K562 (cell line): ENCODE data around the gene NRXN2. TPM values are rescaled to one million over a fixed set of nuclear protein-coding genes. Genes with fewer than 3 reads are reported as not detected.
A peak's percentile ranks its signal among the peaks of the same experiment; 100 is the strongest.

Experiments used
- AFF1 ChIP-seq, 2 experiments: fragments of 450-650 bp; IDR thresholded peaks; 2 replicates each; pipeline ENCODE4 v1.6.1; 2018; ENCODE audit warnings: mild to moderate bottlenecking in 2 of 2, low read depth in 1 of 2; ENCODE audit not compliant: partially characterized antibody in 2 of 2
- AFF4 ChIP-seq: sonication (generic); formaldehyde crosslinking; IDR thresholded peaks from 2 replicates; pipeline ENCODE4 v1.8.0; 2023; ENCODE audit warnings: mild to moderate bottlenecking, missing genetic modification reagents
- ATF3 ChIP-seq, 2 experiments: fragments of 450-650 bp in 1 of 2; sonication (generic) in 1 of 2; formaldehyde crosslinking in 1 of 2; IDR thresholded peaks in 1 of 2; conservative IDR thresholded peaks in 1 of 2; 2 replicates each; pipeline versions ENCODE4 v1.6.1 to v1.8.1; 2016 to 2023; ENCODE audit warnings: mild to moderate bottlenecking in 2 of 2, moderate library complexity in 2 of 2, inconsistent platforms in 1 of 2, missing genetic modification reagents in 1 of 2
- CREBBP ChIP-seq: IDR thresholded peaks from one replicate; pipeline ENCODE4 v1.6.1; 2012; ENCODE audit warnings: low read depth, mild to moderate bottlenecking, control low read depth, inconsistent platforms, low read length
- MCM3 ChIP-seq: fragments of 450-650 bp; IDR thresholded peaks from 2 replicates; pipeline ENCODE4 v1.6.1; 2016
- PATZ1 ChIP-seq: fragments of 250-450 bp; sonication (Bioruptor Pico); IDR thresholded peaks from 2 replicates; pipeline ENCODE4 v1.5.0; 2020; ENCODE audit warnings: mild to moderate bottlenecking, borderline replicate concordance
- POLR2G ChIP-seq: fragments of 200-400 bp; formaldehyde crosslinking; IDR thresholded peaks from 2 replicates; pipeline ENCODE4 v1.6.1; 2017; ENCODE audit warnings: low read depth, mild to moderate bottlenecking, antibody characterized with exemption, low read length, moderate library complexity
- SNIP1 ChIP-seq: fragments of 450-650 bp; IDR thresholded peaks from 2 replicates; pipeline ENCODE4 v1.7.1; 2017; ENCODE audit warnings: low read depth, mild to moderate bottlenecking
- SREBF1 ChIP-seq: fragments of 150-350 bp; IDR thresholded peaks from 2 replicates; pipeline ENCODE4 v1.6.1; 2014; ENCODE audit warnings: antibody characterized with exemption, low read depth, low read length, borderline replicate concordance
- STAT5B ChIP-seq: fragments of 250-450 bp; sonication (Bioruptor Pico); IDR thresholded peaks from 2 replicates; pipeline ENCODE4 v1.8.0; 2021; ENCODE audit warnings: mild to moderate bottlenecking, inconsistent platforms
- STAT6 ChIP-seq: sonication (generic); formaldehyde crosslinking; IDR thresholded peaks from 2 replicates; pipeline ENCODE4 v1.8.1; 2023; ENCODE audit warnings: mild to moderate bottlenecking, missing genetic modification reagents
- polyA plus RNA-seq, 8 experiments: library from polyadenylated mRNA; depleted of rRNA in 4 of 8; stranded (reverse) in 5 of 8; unstranded in 3 of 8; fragments of >200 nt; fragmentation: Nextera tagmentation in 2 of 8; fragmentation: Illumina TruSeq in 1 of 8; extraction: Ambion mirVana in 2 of 8; extraction: Trizol in 1 of 8; gene quantifications; 2 replicates each; pipeline versions ENCODE4 v1.2.1 to v1.2.3, GENCODE V29; 2011 to 2014; ENCODE audit warnings: inconsistent platforms in 1 of 8, missing spikeins in 1 of 8
- total RNA-seq, 7 experiments: library from RNA; depleted of rRNA in 6 of 7; stranded (reverse); fragments of >200 nt in 6 of 7; fragmentation: Illumina TruSeq in 2 of 7; extraction: Trizol in 2 of 7; gene quantifications; 2 replicates each; pipeline versions ENCODE4 v1.2.1 to v1.2.3, GENCODE V29; 2011 to 2021; ENCODE audit warnings: low replicate concordance in 1 of 7

Gene NRXN2
- total and polyA plus RNA-seq, 9 of the 15 experiments (the other 6 are each of a cell fraction or from before 2014, with no cell fraction given): 0.07 to 0.47 (median 0.15) TPM; not detected in 4

- TF ChIP-seq AFF4 (CRISPR knock-in tag) (no peak), PATZ1 (CRISPR knock-in tag) (no peak), MCM3 (no peak), AFF1 (IDR thresholded peaks at IDR 0.05; ENCODE audit: low read depth in 1 of 2, partially characterized antibody in 2 of 2) (no peak), ATF3 (IDR thresholded peaks at IDR 0.05) (no peak), ATF3 (CRISPR knock-in tag; conservative IDR thresholded peaks at IDR 0.05) (no peak), STAT6 (CRISPR knock-in tag) (no peak), SREBF1 (no peak), POLR2G (peak; percentile 66), SNIP1 (no peak), STAT5B (no peak), CREBBP (no peak)
Measured at GRCh38 chr11:64767344-64768299, 44.6 kb upstream of the NRXN2 start (continued).
